OCI-M1 (cell line): ENCODE data around the gene PRSS12.
"Not testable (repeated sequence)": the region's sequence is repeated elsewhere in the genome, so short reads cannot be mapped to it uniquely, and the experiment has no call there.

Experiments used
- DNase-seq: peaks from one replicate; lab custom pipeline; 2025; lab: John Stamatoyannopoulos, UW

The PRSS12 gene

GRCh38 chr4:118277243-118277642 is 75.6 kb downstream of the PRSS12 start:
- DNase-seq = no peak

DNA sequence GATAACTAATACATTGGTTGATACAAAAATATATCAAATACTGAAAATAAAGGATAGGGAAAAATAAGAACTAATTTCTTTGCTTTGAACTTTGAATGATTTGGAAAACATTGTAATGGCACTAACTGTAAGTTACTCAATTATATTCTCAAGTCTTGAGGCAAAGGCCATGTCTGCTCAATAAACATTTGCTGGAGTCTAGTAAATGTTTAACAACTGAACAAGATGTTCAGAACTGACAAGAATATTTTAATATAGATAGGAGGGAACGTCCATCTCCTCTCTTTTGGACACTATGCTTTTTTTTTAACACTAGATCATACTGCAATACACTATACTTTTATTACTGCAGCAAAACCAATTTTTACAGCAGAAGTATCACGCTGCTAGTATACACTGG is 76.2 kb downstream of the PRSS12 start:
- no peak for DNase-seq

DNA sequence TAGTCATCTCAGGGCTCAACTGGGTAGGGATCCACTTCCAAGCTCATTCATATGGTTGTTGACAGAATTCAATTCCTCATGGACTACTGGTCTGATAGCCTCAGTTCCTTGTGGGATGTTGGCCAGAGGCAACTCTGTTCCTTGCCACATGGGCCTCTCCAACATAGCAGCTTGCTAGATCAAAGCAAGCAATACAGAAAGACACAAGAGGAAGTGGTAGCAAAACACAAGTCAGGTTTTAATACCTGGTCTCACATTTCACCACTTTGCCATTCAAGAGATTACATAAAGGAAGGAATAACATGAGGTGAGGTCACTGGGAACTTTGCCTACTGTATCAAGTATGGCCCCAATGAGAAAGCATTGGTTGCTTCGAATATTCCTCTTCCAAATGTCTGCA is 79.2 kb downstream of the PRSS12 start:
- no peak for DNase-seq

- no peak for DNase-seq
Observed at GRCh38 chr4:118271788-118272187, 81.0 kb downstream of the PRSS12 start.

DNA sequence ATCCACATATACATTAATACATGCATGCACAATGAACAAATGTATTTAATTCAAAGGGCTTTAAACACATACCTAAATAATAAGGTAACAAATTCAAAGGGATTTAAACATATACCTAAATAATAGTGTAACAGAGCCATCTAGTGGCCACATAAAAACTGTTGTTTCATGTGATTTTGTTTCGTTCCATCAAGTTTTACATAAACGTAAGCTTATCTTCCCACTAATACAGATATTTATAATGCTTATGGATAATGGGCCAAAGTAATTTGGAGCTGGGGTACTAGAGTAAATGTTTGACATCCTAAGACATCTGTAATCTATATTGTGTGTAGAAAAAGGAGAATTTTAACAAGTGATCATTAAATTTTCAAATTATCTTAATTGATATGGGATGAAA is 82.3 kb downstream of the PRSS12 start:
- DNase-seq = peak; percentile 69

DNA sequence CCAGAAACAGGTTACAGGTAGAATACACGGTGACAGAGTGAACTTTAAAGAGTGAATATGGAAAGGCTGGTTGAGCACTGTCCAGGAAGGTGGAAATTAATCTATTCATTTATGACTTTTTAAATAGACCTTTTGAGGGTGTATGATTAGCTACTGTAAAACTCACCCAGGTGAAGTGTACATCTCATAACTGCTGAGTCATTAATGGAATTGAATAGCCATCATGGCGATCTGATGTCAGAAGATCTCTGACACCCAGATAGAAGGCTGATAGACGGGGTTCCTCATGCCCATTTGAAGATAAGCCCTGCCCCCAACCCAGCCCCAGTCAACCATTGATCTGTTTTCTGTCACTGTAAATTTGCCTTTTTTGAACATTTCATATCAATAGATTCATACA is 84.0 kb downstream of the PRSS12 start:
- DNase-seq = no peak

- DNase-seq = not testable (repeated sequence)
Observed at GRCh38 chr4:118266145-118266496, 86.7 kb downstream of the PRSS12 start.

GRCh38 chr4:118265312-118266144 is 87.3 kb downstream of the PRSS12 start:
- no peak for DNase-seq

- no peak for DNase-seq
Observed at GRCh38 chr4:118264096-118264495, 88.7 kb downstream of the PRSS12 start.

- DNase-seq = no peak
Observed at GRCh38 chr4:118260309-118260708, 92.5 kb downstream of the PRSS12 start.

- DNase-seq = peak; percentile 32
Observed at GRCh38 chr4:118259111-118259510, 93.7 kb downstream of the PRSS12 start.

DNA sequence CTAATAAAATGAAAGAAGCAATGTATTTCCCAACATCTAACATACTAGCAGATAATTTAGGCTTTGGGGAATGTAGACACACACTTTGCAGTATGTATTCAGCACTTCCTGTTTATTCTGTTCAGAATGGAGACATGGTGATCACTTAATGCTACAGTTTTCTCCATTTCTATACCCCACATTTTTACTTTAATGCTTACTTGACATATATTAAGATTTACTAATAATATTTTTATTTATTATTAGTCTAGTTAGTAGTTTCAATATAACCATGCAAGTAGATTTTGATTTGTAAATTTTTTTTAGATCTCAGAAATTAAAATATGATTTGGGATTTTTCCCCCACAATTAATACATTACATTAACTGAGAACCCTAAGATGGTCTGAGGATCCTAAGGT is 98.4 kb downstream of the PRSS12 start:
- DNase-seq = no peak

GRCh38 chr4:118249890-118250289 is 102.9 kb downstream of the PRSS12 start:
- DNase-seq = no peak

GRCh38 chr4:118237531-118237930 is 115.3 kb downstream of the PRSS12 start:
- DNase-seq = no peak

GRCh38 chr4:118235566-118236120 is 117.2 kb downstream of the PRSS12 start:
- no peak for DNase-seq
